Central memory CD8-positive, alpha-beta T cell (primary cell): ENCODE results near the gene TANGO2.
A peak's percentile ranks its signal among the peaks of the same experiment; 100 is the strongest.

Experiments used
- ATAC-seq: fragments of 150-1000 bp; cut with Tn5 transposase; replicated peaks from 2 replicates; pipeline ENCODE4 v1.10.0; 2022; ENCODE audit warnings: mild to moderate bottlenecking, moderate FRiP score, moderate number of reproducible peaks; ENCODE audit not compliant: poor library complexity, severe bottlenecking; ENCODE audit errors: extremely low read depth
- DNase-seq, 2 donors: peaks; one replicate each; pipeline ENCODE4 v3.0.0; 2021; ENCODE audit warnings: low spot score in 2 of 2
- H3K27ac Mint-ChIP-seq: one replicate; pipeline ENCODE4 v1.8.0; 2022; ENCODE audit warnings: low read depth, mild to moderate bottlenecking, moderate library complexity, mixed read lengths
- H3K27me3 Mint-ChIP-seq: one replicate; pipeline ENCODE4 v1.8.0; 2022; ENCODE audit warnings: mixed read lengths
- H3K36me3 Mint-ChIP-seq: one replicate; pipeline ENCODE4 v1.8.0; 2022; ENCODE audit warnings: mild to moderate bottlenecking, moderate library complexity, mixed read lengths; ENCODE audit not compliant: insufficient read depth
- H3K4me1 Mint-ChIP-seq: one replicate; pipeline ENCODE4 v1.8.0; 2022; ENCODE audit warnings: mixed read lengths
- H3K4me3 Mint-ChIP-seq: one replicate; pipeline ENCODE4 v1.8.0; 2022; ENCODE audit warnings: mild to moderate bottlenecking, moderate library complexity, mixed read lengths
- H3K9me3 Mint-ChIP-seq: one replicate; pipeline ENCODE4 v1.8.0; 2022; ENCODE audit warnings: mixed read lengths

TANGO2 gene

DNA sequence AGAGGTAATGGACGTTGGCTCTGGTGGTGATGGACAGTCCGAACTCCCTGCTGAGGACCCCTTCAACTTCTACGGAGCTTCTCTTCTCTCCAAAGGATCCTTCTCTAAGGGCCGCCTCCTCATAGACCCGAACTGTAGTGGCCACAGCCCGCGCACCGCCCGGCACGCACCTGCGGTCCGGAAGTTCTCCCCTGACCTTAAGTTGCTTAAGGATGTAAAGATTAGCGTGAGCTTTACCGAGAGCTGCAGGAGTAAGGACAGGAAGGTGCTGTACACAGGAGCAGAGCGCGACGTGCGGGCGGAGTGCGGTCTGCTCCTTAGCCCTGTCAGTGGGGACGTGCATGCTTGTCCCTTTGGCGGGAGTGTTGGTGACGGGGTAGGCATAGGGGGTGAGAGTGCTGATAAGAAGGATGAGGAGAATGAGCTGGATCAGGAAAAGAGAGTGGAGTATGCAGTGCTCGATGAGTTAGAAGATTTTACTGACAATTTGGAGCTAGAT lies 65.2 kb downstream of the TANGO2 start:
- ATAC-seq (no peak), DNase-seq (no peak)
- H3K27ac Mint-ChIP-seq = peak overlapping the region; percentile 25
- peaks cover 94% of the 10 kb centered on the region for H3K4me1 Mint-ChIP-seq
- H3K36me3 Mint-ChIP-seq = peaks cover 42% of the 10 kb centered on the region
- no peaks in the 10 kb centered on the region for H3K9me3 Mint-ChIP-seq
- H3K4me3 Mint-ChIP-seq = peak overlapping the region; percentile 78
- H3K27me3 Mint-ChIP-seq = no peaks in the 10 kb centered on the region

DNA sequence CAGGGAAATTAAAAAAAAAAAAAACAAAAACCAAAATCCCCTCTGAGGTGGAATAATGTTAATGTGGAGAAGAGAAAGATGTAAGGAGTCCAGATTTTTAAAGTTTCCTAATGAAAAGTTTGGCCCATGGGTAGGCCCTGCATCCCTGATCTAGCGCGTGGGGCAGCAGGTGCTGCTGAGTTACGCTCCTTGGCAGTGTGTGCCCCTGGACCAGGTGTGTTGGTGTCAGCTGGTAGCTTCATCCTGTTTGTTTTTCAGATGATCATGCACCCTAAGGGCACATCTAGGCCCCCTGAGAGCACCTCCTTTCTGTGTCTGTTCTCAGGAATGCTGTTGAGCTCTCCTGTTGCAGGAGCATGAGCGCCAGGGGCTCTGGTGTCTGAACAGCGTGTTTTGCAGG lies 65.9 kb downstream of the TANGO2 start:
- peaks cover 94% of the 10 kb centered on the region for H3K4me1 Mint-ChIP-seq
- no peaks in the 10 kb centered on the region for H3K27me3 Mint-ChIP-seq
- H3K36me3 Mint-ChIP-seq = peaks cover 44% of the 10 kb centered on the region
- peak overlapping the region; percentile 78 for H3K4me3 Mint-ChIP-seq
- ATAC-seq (no peak), DNase-seq (no peak)
- H3K27ac Mint-ChIP-seq = no peak overlapping the region
- H3K9me3 Mint-ChIP-seq = no peaks in the 10 kb centered on the region

DNA sequence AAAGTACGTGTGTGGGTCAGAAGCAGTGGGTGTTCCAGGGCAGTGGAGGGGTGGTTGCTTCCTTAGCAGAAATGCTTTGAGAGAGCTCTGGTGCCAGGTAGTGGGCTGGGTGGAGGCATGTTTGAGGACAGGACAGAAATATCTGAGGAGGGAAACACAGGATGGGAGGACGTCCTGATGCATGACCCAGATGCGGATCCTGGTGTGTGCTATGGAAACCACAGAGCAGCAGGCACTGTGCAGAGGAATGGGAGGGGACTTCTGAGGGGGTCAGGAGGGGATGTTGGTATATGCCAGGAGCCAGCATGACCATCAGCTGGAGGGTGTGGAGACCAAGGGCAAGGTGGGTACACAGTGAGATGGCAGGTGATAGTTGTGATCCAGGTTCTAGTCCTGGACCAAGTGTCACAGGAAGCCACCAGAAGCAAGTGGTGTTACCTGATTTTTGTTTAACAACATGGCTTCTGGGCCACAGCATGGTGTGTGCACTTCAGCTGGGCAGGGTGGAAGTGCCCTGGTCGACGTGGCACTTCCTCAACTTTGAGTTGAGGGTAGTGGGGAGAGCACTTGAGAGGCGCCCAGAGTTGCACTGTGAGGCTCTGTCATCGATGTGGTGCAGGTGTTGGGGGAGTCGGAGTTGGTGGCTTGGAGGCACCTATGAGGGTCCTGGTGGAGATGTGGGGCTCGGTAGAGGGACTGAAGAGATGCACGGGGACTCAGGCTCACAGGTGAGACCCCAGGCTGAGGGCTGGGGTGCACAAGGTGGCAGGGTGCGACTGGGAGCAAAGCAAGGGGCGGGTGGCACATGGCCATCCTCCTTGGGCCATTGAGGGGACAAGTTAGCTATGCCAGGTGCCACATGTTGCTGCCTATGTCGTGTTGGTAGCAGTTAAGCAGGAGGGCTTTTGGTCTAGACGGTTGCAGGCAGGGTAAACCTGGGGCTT lies 66.7 kb downstream of the TANGO2 start:
- H3K9me3 Mint-ChIP-seq = no peaks in the 10 kb centered on the region
- H3K36me3 Mint-ChIP-seq = peaks cover 50% of the 10 kb centered on the region
- H3K4me3 Mint-ChIP-seq = peak overlapping the region; percentile 78
- ATAC-seq = peak; percentile 63
- H3K27ac Mint-ChIP-seq = peak overlapping the region; percentile 77
- peaks cover 97% of the 10 kb centered on the region for H3K4me1 Mint-ChIP-seq
- no peaks in the 10 kb centered on the region for H3K27me3 Mint-ChIP-seq
- peak in 1 of 2 donors; percentile 44 for DNase-seq

DNA sequence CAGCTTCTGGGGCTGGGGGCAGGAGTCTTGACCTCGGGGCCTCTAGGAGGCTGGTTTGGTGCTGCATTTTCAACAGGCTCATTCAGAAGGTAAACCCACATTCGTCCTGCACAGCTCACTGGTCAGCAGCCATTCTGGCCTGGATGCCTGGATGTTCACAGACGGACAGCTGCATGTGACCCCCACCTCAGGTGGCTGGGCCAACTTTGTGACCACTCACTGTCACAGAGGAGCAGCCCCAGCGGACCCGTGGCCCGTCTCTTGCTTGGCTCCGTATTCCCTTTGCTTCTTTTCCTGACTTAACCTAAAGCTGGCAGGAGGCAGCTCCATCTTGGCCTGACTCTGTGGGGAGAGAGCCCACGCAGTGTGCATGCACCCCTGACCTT lies 67.3 kb downstream of the TANGO2 start:
- H3K27ac Mint-ChIP-seq = peak overlapping the region; percentile 77
- H3K27me3 Mint-ChIP-seq = no peaks in the 10 kb centered on the region
- no peak for DNase-seq
- H3K36me3 Mint-ChIP-seq = peaks cover 55% of the 10 kb centered on the region
- H3K4me3 Mint-ChIP-seq = peak overlapping the region; percentile 78
- peaks cover 91% of the 10 kb centered on the region for H3K4me1 Mint-ChIP-seq
- ATAC-seq = no peak
- H3K9me3 Mint-ChIP-seq = no peaks in the 10 kb centered on the region

DNA sequence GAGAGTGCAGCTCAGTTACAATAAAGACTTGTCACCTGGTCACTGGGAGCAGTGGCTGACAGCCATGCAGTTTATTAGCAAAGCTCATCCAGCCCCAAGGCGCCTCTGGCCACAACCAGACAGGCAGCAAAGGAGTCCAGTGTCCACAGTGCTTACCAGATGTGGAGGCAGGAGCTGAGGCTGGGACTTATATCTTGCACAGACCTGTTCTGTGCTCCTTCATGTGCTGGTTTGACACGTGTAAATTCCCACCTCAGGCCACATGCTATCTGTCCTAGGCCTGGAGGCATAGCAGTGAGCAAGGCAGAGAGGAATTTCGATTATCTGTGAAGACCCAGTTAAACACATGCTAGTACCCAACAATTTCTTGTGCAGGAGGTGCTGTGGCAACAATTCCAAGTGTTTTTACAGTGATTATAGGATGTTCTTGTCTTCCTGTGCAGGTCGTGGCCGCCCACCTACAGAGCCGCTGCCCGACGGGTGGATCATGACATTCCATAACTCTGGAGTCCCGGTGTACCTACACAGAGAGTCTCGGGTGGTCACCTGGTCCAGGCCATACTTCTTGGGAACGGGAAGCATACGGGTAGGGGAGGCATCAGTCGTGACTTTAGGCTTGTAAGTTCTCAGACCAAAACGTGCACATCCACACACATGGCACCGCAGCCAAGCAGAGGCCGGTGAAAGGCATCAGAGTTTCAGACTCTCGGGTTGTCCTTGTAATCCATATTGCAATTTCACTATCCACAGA lies 68.5 kb downstream of the TANGO2 start:
- DNase-seq (no peak), ATAC-seq (no peak)
- peak overlapping the region; percentile 71 for H3K27ac Mint-ChIP-seq
- peaks cover 62% of the 10 kb centered on the region for H3K36me3 Mint-ChIP-seq
- H3K4me3 Mint-ChIP-seq = peak overlapping the region; percentile 74
- no peaks in the 10 kb centered on the region for H3K27me3 Mint-ChIP-seq
- H3K9me3 Mint-ChIP-seq = no peaks in the 10 kb centered on the region
- H3K4me1 Mint-ChIP-seq = peaks cover 86% of the 10 kb centered on the region

DNA sequence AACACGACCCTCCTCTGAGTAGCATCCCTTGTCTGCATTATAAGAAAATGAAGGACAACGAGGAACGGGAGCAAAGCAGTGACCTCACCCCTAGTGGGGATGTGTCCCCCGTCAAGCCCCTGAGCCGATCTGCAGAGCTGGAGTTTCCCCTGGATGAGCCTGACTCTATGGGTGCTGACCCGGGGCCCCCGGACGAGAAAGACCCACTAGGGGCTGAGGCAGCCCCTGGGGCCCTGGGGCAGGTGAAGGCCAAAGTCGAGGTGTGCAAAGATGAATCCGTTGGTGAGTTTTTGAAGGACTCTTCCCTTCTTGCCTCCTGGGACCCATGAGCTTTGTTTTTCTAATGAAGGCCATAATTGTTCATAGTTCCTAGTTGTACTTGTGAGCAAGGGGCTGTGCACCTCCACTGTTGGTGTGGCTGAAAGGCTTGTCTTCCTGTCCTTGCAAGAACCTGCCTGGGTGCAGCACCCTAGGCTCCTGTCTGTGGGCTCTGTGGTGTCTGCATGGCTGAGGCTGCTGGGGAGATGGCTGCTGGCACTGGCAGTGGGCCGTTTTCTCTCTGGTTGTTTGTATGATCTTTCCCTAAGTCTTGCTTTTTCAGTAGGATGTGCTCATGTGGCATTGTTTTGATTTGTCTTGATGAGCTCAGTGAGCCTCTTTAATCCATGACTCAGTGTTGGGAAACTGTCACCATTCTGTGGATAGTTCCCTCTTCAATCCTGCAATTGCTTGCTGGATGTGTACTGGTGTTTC lies 69.2 kb downstream of the TANGO2 start:
- peak overlapping the region; percentile 74 for H3K4me3 Mint-ChIP-seq

DNA sequence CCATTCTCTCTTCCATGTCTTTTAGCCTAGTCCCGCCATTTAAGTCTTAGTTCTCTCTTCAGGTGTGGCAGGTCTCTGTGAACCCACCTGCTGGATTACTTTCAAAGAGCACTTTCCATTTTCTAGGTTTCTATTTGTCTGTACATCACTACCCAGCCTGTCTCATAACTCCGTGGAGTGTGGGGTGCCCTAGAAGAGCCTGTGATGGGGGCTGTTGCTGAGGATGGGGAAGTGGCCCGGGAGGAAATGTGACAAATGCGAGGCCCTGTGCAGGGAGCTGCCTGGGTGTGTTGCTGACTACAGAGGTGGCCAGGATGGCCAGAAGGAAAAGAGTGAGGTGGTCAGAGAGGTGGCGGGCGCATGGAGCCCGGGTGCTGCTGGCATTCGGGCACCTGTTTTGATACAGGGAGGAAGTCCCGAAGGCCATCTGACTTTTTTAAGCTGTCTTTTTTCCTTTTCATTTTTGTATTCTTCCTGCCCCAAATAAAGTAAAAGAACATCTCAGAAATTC lies 69.9 kb downstream of the TANGO2 start:
- peak overlapping the region; percentile 74 for H3K4me3 Mint-ChIP-seq
- DNase-seq = no peak
- H3K4me1 Mint-ChIP-seq = peaks cover 74% of the 10 kb centered on the region
- H3K27ac Mint-ChIP-seq = peak overlapping the region; percentile 94
- no peak for ATAC-seq
- no peaks in the 10 kb centered on the region for H3K27me3 Mint-ChIP-seq
- no peaks in the 10 kb centered on the region for H3K9me3 Mint-ChIP-seq
- peaks cover 65% of the 10 kb centered on the region for H3K36me3 Mint-ChIP-seq

More for the DNA sequence above, 69.2 kb downstream of the TANGO2 start:
- Mint-ChIP-seq H3K9me3 (no peaks in the 10 kb centered on the region), H3K27ac (peak overlapping the region; percentile 94), H3K4me1 (peaks cover 78% of the 10 kb centered on the region), H3K36me3 (peaks cover 62% of the 10 kb centered on the region), H3K27me3 (no peaks in the 10 kb centered on the region)
- DNase-seq (no peak), ATAC-seq (no peak)

DNA sequence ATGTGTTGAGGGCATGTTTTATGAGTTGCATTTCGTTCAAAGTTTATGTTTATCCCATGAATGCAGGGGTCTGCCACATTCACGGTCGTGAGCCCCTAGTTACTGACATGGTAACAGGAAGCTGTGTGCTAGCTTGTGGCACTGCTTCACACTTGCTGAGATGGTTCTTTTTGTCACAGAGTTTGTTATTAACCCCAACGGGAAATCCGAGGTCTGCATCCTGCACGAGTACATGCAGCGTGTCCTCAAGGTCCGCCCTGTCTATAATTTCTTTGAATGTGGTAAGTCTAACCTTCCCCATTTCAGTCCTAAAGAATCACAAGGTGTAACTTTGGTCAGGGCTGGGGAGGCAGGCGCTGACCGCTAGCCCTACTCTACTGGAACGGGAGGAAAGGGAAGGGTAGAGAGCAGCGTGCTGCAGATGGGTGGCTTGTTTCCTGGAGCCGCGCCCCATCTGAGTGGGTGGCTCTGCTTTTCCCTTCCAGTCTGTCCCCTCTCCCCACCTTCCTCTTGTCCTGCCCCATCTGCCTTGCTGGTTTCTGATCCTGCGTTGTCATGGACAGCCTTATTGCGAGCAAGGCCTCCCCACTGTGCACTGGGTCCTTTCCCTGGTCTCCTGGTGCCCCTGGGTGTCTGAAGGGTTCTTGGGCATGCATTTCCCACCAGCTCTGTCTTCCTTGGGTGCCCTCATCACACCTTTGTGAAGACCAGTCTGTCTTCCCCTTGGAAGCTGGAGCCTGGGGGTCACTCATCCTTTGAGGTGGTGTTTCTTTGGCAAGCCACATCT lies 71.0 kb downstream of the TANGO2 start:
- H3K27me3 Mint-ChIP-seq = no peaks in the 10 kb centered on the region
- peak overlapping the region; percentile 74 for H3K4me3 Mint-ChIP-seq
- H3K36me3 Mint-ChIP-seq = peaks cover 65% of the 10 kb centered on the region
- no peaks in the 10 kb centered on the region for H3K9me3 Mint-ChIP-seq
- peak overlapping the region; percentile 96 for H3K27ac Mint-ChIP-seq
- DNase-seq (peak in 1 of 2 donors; percentile 40), ATAC-seq (peak; percentile 78)
- H3K4me1 Mint-ChIP-seq = peaks cover 64% of the 10 kb centered on the region

DNA sequence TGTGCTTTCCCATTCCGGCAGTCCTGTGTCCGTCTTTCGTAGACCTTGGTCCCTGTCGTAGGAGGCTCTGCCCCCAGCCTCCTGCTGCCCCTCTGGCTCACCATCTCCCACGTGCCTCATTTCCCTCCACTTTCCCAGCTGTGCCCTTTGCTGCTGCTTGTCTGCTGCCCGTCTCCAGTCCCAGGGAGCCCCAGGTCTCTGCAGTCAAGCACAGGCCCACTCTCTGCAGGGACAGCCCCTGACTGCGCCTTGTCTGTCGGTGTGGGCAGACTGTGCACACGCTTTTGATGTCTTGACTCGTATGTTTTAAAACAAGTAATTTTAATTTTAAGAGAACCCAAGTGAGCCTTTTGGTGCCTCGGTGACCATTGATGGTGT lies 71.6 kb downstream of the TANGO2 start:
- H3K27me3 Mint-ChIP-seq = no peaks in the 10 kb centered on the region
- peak overlapping the region; percentile 74 for H3K4me3 Mint-ChIP-seq
- ATAC-seq (no peak), DNase-seq (no peak)
- H3K27ac Mint-ChIP-seq = peak overlapping the region; percentile 96
- no peaks in the 10 kb centered on the region for H3K9me3 Mint-ChIP-seq
- H3K4me1 Mint-ChIP-seq = peaks cover 63% of the 10 kb centered on the region
- peaks cover 65% of the 10 kb centered on the region for H3K36me3 Mint-ChIP-seq

DNA sequence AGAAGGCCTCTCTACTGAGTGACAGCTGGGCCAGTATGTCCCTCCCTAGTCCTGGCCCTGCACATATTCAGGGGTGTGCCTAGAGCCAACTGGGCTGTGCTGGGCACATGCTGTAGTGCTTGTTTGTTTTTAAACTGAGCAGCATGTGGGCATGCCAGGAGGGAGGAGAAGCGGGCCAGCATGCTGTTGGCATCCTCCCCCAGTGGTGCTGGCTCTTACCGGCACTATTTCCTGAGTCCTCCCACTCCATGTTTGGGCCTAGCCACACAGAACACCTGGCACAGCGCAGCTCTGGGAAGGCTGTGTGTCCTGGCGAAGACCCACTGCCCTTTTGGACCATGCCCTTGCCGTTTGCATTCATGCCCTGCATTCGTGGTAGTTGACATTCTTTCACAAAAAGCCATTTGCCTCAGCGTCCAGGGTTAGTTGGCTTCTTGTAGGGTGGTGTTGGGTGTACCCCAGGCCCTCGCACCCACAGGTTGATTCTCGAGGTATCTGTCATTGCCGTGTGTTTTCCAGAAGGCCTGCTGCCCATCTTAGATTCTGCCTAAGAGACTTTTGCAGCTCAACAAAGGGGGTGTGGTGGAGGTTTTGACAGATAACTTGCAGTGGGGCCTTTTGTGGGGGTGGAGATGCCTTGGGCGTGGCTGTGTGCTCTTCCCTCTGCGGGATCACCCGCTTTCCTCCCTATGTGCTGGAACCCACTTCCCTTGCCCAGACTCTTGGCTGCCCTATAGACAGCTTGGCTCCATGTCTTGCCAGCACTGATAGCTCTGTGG lies 72.7 kb downstream of the TANGO2 start:
- H3K9me3 Mint-ChIP-seq = no peaks in the 10 kb centered on the region
- peaks cover 67% of the 10 kb centered on the region for H3K36me3 Mint-ChIP-seq
- no peak for ATAC-seq
- no peak for DNase-seq
- H3K27me3 Mint-ChIP-seq = no peaks in the 10 kb centered on the region
- peaks cover 60% of the 10 kb centered on the region for H3K4me1 Mint-ChIP-seq
- H3K4me3 Mint-ChIP-seq = peak overlapping the region; percentile 74
- peak overlapping the region; percentile 96 for H3K27ac Mint-ChIP-seq

DNA sequence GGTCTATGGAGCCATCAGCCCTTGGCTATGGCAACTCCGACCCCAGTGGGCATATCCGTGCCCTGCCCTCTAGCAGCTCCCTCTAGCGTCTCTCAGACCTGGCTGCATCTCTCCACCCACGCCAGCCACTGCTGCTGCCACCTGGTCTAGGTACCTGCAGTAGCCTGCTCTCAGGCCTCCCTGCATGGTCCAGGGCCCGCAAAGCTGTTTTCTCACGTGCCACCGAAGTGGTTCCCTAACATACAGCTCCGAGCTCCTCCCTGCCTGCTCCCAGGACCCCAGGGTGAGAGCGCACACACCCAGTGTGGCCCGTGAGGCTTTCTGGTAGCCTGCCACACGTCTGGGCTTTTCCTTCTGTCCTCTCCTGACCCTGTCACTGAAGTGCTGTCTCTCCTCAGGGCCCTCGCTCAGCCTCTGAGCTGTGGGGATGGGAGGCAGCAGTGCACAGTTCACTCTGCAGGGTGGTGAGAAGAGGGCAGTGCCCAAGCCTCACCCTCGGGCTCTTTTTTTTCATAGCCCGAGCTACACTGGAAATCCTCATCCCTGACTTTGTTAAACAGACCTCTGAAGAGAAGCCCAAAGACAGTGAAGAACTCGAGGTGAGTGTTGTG lies 73.4 kb downstream of the TANGO2 start:
- Mint-ChIP-seq H3K36me3 (peaks cover 63% of the 10 kb centered on the region), H3K4me3 (peak overlapping the region; percentile 74), H3K4me1 (peaks cover 60% of the 10 kb centered on the region)

More for the DNA sequence above, 73.4 kb downstream of the TANGO2 start:
- Mint-ChIP-seq H3K27me3 (no peaks in the 10 kb centered on the region), H3K27ac (peak overlapping the region; percentile 85), H3K9me3 (no peaks in the 10 kb centered on the region)
- no peak for ATAC-seq
- no peak for DNase-seq
